HG03064 (cell line): Measurements from ENCODE around the gene ASTN2.

Experiments used
- ATAC-seq: cut with Tn5 transposase; IDR thresholded peaks from one replicate; pipeline ENCODE4 v1.9.1; 2021; ENCODE audit warnings: low read depth; ENCODE audit not compliant: unreplicated experiment

Gene ASTN2

DNA sequence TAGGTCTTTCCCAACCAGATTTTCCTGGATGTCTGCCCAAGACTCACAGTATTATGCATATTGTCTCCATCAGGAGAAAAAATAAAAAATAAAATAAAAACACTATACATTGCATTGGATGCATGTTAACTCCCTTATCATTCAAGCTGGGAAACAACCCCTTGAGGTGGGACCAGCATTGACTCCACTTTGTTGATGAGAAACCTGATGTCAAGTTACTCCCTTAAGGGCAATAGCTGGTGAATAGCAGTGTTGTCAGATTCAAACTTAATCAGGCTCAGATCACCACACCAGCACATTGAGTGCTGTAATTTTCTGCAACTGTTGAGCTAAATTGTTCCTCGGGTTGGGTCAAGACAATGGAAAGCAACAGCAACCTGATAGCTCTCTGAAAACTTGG lies 991.7 kb downstream of the ASTN2 start:
- no peak for ATAC-seq

GRCh38 chr9:116422119-116422979 lies 992.5 kb downstream of the ASTN2 start:
- no peak for ATAC-seq

DNA sequence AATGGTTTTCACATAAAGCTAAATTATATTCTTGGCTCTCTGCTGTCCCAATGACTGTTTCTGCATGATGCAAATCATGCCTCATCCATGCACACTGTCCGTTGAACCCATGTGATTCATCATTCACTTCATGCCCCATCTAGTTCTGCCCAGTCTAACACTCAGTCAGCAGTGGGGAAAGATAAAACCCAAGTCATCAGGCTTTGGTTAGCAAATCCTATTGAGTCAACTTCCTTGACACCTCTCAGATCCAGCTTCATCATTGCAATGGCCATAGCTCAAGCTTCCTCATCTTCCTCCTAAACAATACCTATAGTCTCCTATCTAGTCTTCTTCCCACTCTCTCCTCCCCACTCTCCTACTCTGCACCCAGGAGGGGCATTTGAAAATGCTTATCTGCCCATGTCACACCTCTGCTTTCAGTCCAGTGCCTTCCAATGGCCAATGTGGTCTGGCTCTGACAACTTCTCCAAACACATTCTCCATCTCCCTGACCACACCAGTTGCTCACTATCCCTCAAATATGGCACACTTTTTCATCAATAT lies 993.8 kb downstream of the ASTN2 start:
- no peak for ATAC-seq

GRCh38 chr9:116419181-116419580 lies 995.7 kb downstream of the ASTN2 start:
- no peak for ATAC-seq

DNA sequence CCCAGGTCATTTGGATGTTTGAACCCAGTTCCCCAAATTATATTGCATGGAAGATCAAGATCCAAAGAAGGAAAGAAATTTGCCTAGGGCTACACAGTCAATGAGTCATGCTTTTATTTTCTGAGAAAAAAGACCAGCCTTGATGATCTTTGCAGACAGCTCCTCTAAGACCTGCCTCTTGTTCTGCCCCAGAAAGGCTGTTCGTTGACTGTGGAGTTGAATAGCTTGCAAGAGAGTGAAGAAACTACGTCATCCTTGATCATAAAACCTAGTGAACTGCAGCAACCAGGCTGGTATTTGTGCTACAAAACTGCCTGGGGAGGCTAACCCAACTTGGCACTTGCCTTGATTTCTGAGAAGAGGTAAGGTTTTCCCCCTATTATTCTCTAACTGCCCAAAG lies 997.4 kb downstream of the ASTN2 start:
- no peak for ATAC-seq

DNA sequence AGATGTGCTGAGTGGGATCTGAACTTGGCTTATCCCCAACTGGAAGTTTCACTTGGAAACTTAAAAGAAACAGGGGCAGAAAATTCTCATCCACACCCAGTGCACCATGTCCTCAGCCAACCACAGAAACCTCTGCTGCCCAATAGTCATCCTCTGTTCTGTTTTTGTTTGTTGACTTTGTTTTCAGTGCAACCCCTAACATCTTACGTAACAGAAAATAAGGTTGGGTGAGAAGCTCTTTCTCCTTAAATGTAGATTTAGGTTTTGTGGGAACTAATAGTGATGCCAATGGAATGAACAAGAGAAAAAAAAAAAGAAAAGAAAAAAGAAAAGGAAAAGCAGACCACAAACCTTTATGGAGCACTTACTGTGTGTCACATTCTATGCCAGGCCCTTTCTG lies 998.4 kb downstream of the ASTN2 start:
- ATAC-seq, result no peak

- ATAC-seq, result no peak
Measured at GRCh38 chr9:116414374-116414773, 1000.5 kb downstream of the ASTN2 start.

GRCh38 chr9:116411506-116411905 lies 1003.4 kb downstream of the ASTN2 start:
- ATAC-seq, result no peak

DNA sequence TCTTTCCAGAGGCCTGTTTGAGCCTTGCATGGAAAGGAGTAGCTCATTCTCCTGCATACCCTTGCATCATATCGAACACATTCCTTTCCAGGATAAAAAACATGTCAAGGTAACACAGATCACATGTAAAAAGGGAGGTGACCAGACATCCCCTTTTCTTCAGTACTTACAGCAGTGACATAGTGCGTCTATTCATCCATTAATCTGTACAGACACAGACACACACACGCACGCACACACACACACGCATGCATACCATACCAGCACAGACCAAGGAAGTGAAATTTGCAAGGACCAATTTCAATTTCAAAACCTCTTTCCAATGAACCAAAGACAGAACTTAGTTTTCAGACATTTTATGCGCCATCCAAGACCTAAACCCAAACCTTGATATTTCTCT lies 1005.2 kb downstream of the ASTN2 start:
- ATAC-seq, result no peak

DNA sequence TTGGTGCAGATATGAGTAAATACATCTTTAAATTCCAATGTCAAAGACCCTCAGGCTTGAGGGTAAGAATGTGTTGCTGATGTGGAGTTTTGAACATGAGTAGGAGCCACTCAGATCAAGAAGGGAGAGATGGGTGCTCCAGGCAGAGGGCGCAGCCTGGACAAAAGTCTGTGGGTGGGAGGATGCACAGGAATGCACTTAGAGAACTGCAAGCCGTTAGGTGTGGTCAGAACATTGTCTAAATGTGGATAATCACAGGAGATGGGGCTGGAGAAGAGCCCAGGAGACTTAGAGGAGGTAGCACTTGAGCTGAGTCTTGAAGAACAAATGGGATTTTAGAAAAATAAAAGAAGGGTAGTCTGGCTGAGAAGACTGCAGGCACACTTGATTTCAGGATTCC lies 1005.7 kb downstream of the ASTN2 start:
- no peak for ATAC-seq

DNA sequence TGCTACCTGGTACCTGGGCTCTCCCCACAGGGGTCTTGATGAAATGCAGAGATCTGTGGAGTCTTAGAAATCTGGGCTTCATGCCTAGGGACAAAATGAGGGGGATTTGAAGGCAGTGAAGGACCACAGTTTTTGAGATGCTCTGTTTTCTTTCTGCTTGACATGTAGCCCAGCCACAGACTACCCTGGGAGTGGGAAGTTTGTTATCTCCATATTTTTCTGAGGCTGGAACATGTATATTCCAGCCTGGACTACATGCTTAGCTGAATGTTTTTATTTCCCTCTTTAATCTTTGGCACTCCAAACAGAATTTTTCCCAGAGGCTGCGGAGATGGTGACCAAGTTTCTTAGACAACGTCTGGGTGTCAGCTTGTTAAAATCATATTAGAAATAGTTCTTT lies 1008.4 kb downstream of the ASTN2 start:
- no peak for ATAC-seq

GRCh38 chr9:116405321-116405720 lies 1009.5 kb downstream of the ASTN2 start:
- no peak for ATAC-seq

DNA sequence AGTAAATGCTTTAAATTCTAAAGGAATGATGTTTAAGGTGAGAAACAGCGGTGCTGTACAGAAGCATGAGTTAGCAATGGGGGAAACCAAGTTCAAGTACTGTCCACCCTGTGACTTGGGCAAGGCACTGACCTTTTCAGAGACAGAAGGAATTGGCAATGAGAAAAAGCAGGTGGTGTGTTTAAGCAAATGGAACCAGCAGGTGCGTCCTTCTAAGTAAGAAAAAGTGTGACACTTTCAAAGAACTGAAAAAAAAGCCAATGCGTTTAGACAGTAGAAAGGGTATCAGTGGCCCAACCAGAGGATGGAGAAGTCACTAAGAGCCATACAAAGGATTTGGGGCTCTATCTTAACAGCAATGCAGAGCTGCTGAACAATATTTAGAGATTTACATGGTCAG lies 1010.6 kb downstream of the ASTN2 start:
- no peak for ATAC-seq

- no peak for ATAC-seq
Measured at GRCh38 chr9:116403171-116403570, 1011.7 kb downstream of the ASTN2 start.

DNA sequence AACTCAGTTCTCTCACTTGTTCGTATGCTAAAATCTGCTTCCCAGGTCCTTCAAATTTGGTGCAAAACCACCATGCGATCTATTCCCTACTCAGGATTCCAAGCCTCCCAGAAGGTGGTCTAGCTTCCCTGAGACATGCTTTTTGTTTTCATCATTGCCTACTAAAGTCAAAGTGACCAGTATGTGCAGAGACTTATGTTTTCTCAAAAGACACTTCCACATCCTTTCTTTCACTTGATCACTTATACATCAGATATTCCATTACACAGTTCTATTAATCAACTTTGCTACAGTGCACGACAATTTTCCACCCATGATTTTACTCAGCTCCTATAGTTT lies 1019.2 kb downstream of the ASTN2 start:
- no peak for ATAC-seq

DNA sequence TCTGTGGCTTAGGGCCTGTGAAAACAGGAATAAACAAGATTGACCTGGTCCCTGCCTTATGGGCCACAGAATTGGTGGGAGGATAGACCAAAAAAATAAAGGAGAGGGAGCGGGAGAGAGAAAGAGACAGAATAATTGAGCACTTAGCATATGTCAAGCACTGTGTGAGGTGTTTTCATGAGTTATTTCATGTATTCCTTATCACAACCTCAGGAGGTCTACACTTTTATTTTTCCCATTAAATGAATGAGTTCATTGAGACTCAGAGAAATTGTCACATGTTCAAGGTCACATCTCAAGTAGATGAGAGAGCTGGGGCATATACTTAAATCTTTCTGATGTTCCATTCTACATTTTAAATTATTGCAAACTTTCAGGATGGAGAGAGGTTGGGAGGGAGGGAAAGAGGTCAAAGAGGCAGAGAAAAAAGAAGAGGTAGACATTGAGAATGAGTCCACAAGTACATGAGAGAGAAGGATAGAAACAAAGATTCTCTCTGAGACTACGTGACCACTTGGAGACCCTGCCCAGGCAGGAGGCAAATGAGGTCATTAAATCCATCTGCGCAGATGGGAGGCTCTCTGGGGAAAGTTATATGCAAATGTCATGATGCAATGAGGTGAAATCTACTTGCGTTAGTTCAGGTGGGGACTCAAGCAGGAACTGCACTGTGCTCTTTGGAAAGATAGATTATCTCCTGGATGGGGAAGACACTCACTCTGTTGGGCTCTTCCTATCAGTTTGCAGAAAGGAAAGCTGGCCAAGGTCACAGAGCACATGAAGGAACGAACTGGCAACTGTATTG lies 1019.8 kb downstream of the ASTN2 start:
- no peak for ATAC-seq

DNA sequence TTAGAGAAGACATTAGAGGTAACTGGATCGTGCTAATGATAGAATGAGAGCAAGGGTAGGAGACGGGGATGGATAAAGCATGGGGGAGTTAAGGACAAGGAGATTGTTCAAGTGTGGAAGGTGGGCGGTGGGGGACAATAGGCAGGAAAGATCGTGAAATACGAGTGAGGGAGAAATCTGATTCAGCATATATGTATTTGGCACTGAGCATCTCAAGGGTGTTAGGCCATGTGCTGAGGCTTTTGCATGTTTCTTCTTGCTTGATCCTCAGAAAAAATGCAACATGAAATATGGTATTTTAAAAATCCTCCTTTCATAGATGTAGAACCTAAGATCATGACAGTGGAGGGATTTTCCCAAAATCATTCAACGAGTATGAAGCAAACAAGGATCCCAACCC lies 1020.8 kb downstream of the ASTN2 start:
- ATAC-seq, result no peak

- no peak for ATAC-seq
Measured at GRCh38 chr9:116393198-116393597, 1021.7 kb downstream of the ASTN2 start.

- ATAC-seq, result no peak
Measured at GRCh38 chr9:116391306-116391900, 1023.5 kb downstream of the ASTN2 start.

DNA sequence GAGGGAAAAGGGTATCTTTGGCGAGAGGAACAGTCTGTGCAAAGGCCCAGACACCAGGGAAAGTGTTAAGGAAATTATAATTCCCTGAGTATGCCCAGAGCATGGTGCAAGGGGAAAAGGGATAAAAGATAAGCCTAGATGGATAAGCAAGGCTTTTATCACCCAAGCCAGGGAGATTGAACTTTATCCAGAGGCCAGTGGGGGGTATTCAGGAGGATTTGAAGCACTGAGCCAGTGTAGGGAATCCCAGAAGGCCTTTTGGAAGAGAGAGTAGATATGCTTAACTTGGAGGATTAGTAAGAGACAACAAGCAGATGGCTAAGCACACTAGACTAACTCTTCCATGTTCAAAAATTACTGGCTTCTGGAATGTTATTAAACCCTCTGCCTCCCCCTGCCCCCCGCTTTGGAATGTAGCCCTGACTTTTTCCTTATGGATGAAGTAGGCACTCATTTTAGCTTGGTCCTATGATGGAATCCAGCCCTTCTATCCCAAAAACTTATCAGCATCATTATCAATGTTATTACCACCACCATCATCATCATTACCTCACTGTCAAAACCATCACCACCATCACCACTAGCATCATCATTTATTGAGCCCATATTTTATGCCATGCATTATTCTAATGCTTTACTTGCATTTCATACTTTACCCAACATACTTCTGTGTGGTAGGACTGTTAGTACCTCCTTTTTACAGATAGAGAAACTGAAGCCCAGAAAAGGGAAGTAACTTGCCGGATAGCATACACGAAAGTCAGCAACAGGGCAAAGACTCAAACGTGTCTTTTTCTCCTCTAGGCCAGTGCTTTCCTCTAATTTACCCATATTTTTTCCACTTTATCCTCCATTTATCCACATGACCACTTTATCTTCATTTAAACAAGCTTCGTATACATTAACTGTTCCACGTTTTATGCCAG lies 1024.3 kb downstream of the ASTN2 start:
- ATAC-seq, result peak; percentile 51
